ENCODE measurements around the gene UBL3.

Gene UBL3

GRCh38 chr13:29850213-29850898 lies at the start of gene UBL3:
Gene UBL3 (minus strand): TSS chr13:29850617. CDS start chr13:29849538, 1,079 bp downstream.
- peak; percentile 99 for DNase-seq

- no peak for DNase-seq
Measured at GRCh38 chr13:29897102-29897501, 46.7 kb upstream of the UBL3 start.

- peak; percentile 17 for DNase-seq
Measured at GRCh38 chr13:29893438-29893837, 43.0 kb upstream of the UBL3 start.

GRCh38 chr13:29892151-29892550 lies 41.7 kb upstream of the UBL3 start:
- no peak for DNase-seq

GRCh38 chr13:29889111-29889510 lies 38.7 kb upstream of the UBL3 start:
- DNase-seq: no peak

- peak; percentile 29 for DNase-seq
Measured at GRCh38 chr13:29888306-29888705, 37.9 kb upstream of the UBL3 start.

- no peak for DNase-seq
Measured at GRCh38 chr13:29887686-29888085, 37.3 kb upstream of the UBL3 start.

- DNase-seq: no peak
Measured at GRCh38 chr13:29887030-29887557, 36.7 kb upstream of the UBL3 start.

- no peak for DNase-seq
Measured at GRCh38 chr13:29886446-29886845, 36.0 kb upstream of the UBL3 start.

GRCh38 chr13:29885989-29886388 lies 35.6 kb upstream of the UBL3 start:
- no peak for DNase-seq

- DNase-seq: no peak
Measured at GRCh38 chr13:29884671-29885430, 34.4 kb upstream of the UBL3 start.

GRCh38 chr13:29883941-29884518 lies 33.6 kb upstream of the UBL3 start:
- no peak for DNase-seq

- no peak for DNase-seq
Measured at GRCh38 chr13:29882076-29882475, 31.7 kb upstream of the UBL3 start.

- no peak for DNase-seq
Measured at GRCh38 chr13:29878101-29878500, 27.7 kb upstream of the UBL3 start.

GRCh38 chr13:29877456-29878078 lies 27.1 kb upstream of the UBL3 start:
- DNase-seq: no peak

- no peak for DNase-seq
Measured at GRCh38 chr13:29875646-29876045, 25.2 kb upstream of the UBL3 start.

GRCh38 chr13:29868581-29868980 lies 18.2 kb upstream of the UBL3 start:
- no peak for DNase-seq

- no peak for DNase-seq
Measured at GRCh38 chr13:29865934-29866333, 15.5 kb upstream of the UBL3 start.

GRCh38 chr13:29861694-29862110 lies 11.3 kb upstream of the UBL3 start:
- no peak for DNase-seq

- no peak for DNase-seq
Measured at GRCh38 chr13:29859971-29860370, 9.6 kb upstream of the UBL3 start.

GRCh38 chr13:29858667-29859066 lies 8.2 kb upstream of the UBL3 start:
- DNase-seq: no peak

- no peak for DNase-seq
Measured at GRCh38 chr13:29858231-29858630, 7.8 kb upstream of the UBL3 start.

- DNase-seq: no peak
Measured at GRCh38 chr13:29857085-29857484, 6.7 kb upstream of the UBL3 start.

Data from DMS53 (cell line).